Measurements from ENCODE around the gene RPL19. TPM values are rescaled to one million over a fixed set of nuclear protein-coding genes. Genes with fewer than 3 reads are reported as not detected.

RPL19 gene
- total RNA-seq, 1 donor from 2014 or later = 1,889 TPM

DNA sequence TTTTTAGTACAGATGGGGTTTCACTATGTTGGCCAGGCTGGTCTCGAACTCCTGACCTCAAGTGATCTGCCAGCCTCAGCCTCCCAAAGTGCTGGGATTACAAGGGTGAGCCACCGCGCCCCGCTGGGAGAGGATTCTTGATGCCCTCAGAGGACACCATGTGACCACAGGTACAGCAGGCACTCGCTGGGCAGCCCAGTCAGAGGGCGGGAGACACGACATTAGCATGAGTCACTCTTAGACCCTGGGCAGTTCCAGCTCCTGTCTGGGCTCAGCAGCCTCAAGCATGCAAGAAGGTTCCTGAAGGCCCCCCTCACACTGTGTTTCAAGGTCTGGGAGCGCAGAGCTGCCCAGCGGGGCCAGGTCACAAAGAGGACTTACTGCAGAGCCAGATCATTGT lies 13.8 kb downstream of the RPL19 start:
- no peaks in the 10 kb centered on the region for H3K9me3 ChIP-seq

DNA sequence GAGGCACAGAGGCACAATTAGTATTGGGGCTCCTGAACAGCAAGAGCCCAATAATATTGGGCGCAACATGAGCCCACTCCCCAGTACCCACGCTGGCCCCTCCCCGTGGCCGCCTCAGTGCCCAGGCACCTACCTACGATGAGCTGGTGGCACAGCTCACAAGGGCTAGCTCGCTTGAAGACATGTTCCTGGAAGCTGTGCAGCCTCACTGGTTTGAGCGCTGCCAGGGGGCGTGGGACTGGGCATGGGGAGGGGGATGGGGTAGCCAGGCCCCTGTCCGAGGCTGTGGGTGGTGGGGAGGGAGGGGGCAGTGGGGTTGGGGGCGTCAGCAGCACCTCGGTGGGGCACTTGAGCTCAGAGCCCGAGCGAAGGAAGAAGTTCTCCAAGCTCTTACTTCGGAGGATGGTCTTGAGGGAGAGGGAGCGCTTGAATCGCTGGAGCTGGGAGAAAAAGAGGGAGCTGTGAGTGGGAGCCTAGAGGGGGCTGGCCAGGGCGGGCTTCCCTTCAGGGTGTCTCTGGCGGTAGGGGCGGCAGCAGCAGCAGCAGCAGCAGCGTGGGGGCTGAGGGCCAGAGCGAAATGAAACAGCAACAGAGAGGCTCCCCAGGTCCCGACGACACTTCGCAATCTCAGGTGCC lies 17.8 kb downstream of the RPL19 start:
- H3K36me3 ChIP-seq = peaks cover 0 to 4% of the 10 kb centered on the region in 2 donors
- TF ChIP-seq, protein P1, sequence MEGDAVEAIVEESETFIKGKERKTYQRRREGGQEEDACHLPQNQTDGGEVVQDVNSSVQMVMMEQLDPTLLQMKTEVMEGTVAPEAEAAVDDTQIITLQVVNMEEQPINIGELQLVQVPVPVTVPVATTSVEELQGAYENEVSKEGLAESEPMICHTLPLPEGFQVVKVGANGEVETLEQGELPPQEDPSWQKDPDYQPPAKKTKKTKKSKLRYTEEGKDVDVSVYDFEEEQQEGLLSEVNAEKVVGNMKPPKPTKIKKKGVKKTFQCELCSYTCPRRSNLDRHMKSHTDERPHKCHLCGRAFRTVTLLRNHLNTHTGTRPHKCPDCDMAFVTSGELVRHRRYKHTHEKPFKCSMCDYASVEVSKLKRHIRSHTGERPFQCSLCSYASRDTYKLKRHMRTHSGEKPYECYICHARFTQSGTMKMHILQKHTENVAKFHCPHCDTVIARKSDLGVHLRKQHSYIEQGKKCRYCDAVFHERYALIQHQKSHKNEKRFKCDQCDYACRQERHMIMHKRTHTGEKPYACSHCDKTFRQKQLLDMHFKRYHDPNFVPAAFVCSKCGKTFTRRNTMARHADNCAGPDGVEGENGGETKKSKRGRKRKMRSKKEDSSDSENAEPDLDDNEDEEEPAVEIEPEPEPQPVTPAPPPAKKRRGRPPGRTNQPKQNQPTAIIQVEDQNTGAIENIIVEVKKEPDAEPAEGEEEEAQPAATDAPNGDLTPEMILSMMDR (IDR thresholded peaks at IDR 0.05) = no peak
- H3K4me3 ChIP-seq = no peak overlapping the region
- DNase-seq (ENCODE audit: low spot score in 2 of 2) = no peak
- intact Hi-C loops (cut with DNase I) = no loop called here
- no peaks in the 10 kb centered on the region for H3K9me3 ChIP-seq
- H3K27me3 ChIP-seq = no peaks in the 10 kb centered on the region
- peaks cover 17 to 44% of the 10 kb centered on the region in 2 donors for H3K4me1 ChIP-seq
- H3K27ac ChIP-seq = peak overlapping the region; percentile 80 to 85

More for the DNA sequence above, 13.8 kb downstream of the RPL19 start:
- intact Hi-C loops (cut with DNase I) = no loop called here
- TF ChIP-seq, protein P1 (IDR thresholded peaks at IDR 0.05) = no peak
- H3K4me1 ChIP-seq = peaks cover 10 to 37% of the 10 kb centered on the region in 2 donors
- H3K36me3 ChIP-seq = peaks cover 0 to 4% of the 10 kb centered on the region in 2 donors
- H3K27ac ChIP-seq = peak overlapping the region in 1 of 2 donors; percentile 94
- H3K4me3 ChIP-seq = no peak overlapping the region
- no peak for DNase-seq (ENCODE audit: low spot score in 2 of 2)
- no peaks in the 10 kb centered on the region for H3K27me3 ChIP-seq

DNA sequence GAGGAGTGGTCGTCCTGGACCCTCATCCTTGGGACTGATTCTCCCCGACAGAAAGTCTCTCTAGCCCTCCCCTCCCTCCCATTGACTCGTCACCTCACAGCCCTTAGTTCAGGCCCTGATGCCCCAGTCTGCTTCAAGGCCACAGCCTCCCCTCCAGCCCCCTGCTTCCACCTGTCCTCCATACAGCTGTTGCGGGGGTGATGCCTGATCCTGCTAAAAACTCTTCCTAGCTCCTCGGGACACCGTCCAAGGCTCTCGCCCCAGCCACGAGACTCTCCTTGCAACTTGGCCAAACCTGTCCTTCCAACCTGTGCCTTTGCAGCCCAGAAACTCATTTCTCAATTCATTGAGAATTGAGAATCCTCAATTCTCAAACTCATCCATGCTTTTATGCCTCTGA lies 18.8 kb downstream of the RPL19 start:
- TF ChIP-seq, protein P1 (IDR thresholded peaks at IDR 0.05) = no peak
- no peaks in the 10 kb centered on the region for H3K27me3 ChIP-seq
- peaks cover 17 to 45% of the 10 kb centered on the region in 2 donors for H3K4me1 ChIP-seq
- no peaks in the 10 kb centered on the region for H3K9me3 ChIP-seq
- H3K36me3 ChIP-seq = peaks cover 0 to 4% of the 10 kb centered on the region in 2 donors
- H3K4me3 ChIP-seq = no peak overlapping the region
- DNase-seq (ENCODE audit: low spot score in 2 of 2) = no peak
- intact Hi-C loops (cut with DNase I) = no loop called here
- H3K27ac ChIP-seq = peak overlapping the region; percentile 80 to 85

DNA sequence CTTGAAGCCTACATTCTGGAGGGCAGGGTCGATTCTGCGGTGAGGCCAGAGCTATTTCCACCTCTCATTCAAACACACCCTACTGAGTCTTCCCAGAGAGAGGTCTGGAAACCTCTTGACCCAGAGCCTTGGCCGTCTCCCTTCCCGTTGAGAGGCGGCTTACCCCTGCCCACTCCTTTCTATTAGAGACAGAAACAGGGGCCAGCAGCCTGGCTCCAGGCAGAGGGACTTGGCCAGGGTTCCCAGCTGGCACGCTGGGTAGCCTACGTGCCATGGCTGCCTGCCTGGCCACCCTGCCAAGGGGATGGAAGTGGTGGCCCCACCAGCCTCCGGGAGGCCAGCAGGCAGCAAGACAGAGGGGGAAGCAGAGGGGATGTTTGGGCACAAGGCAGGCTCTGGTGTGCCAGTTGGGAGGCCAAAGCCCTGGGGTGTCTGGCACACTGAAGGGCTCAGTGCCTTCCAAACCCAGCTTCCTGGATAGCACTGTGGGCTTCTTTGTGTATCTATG lies 19.6 kb downstream of the RPL19 start:
- peak in 1 of 2 donors; percentile 82 for DNase-seq (ENCODE audit: low spot score in 2 of 2)
- Histone ChIP-seq H3K9me3 (no peaks in the 10 kb centered on the region), H3K4me1 (peaks cover 17 to 45% of the 10 kb centered on the region in 2 donors), H3K27me3 (no peaks in the 10 kb centered on the region), H3K36me3 (peaks cover 0 to 4% of the 10 kb centered on the region in 2 donors), H3K27ac (peak overlapping the region; percentile 80 to 85), H3K4me3 (no peak overlapping the region)
- intact Hi-C loops (cut with DNase I) = no loop called here
- TF ChIP-seq, protein P1 (IDR thresholded peaks at IDR 0.05) = no peak

DNA sequence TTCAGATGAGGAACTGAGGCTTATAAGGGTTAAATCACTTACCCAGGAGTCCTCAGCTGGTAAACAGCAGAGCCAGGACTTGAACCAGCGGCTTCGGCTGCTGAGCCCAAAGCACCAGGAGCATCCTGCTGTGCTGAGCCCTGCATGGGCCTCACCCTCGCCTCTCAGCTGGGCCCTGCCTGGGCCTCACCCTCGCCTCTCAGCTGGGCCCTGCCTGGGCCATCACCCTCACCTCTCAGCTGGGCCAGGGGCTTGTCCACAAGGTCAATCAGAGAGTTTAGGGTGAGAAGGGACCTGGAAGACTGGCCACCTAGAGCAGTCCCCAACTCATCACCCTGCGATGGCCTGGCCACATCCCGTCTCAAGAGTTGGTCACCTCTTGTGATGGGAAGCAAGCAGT lies 21.5 kb downstream of the RPL19 start:
- intact Hi-C loops (cut with DNase I) = no loop called here
- Histone ChIP-seq H3K4me3 (no peak overlapping the region), H3K27ac (peak overlapping the region; percentile 83 to 85), H3K4me1 (peaks cover 17 to 57% of the 10 kb centered on the region in 2 donors), H3K36me3 (peaks cover 0 to 2% of the 10 kb centered on the region in 2 donors), H3K27me3 (no peaks in the 10 kb centered on the region), H3K9me3 (no peaks in the 10 kb centered on the region)
- no peak for DNase-seq (ENCODE audit: low spot score in 2 of 2)
- TF ChIP-seq, protein P1 (IDR thresholded peaks at IDR 0.05) = no peak

Measured in ascending aorta (tissue), 2 donors.